NT2/D1 (cell line): ENCODE measurements around the gene GON4L.
A peak's percentile ranks its signal among the peaks of the same experiment; 100 is the strongest.

Experiments used
- DNase-seq: peaks from one replicate; pipeline ENCODE4 v3.0.0-alpha.2; 2011; ENCODE audit warnings: low read depth, low spot score
- H3K27me3 ChIP-seq: 2 replicates; pipeline ENCODE4 v1.6.0; 2011; ENCODE audit warnings: mild to moderate bottlenecking; ENCODE audit not compliant: insufficient read length, insufficient read depth
- H3K36me3 ChIP-seq: 2 replicates; pipeline ENCODE4 v1.6.1; 2011; ENCODE audit warnings: mild to moderate bottlenecking, low read length, mixed read lengths; ENCODE audit not compliant: insufficient read depth, insufficient read length
- H3K4me1 ChIP-seq: 2 replicates; pipeline ENCODE4 v1.5.1; 2011; ENCODE audit not compliant: insufficient read depth, insufficient read length
- H3K4me3 ChIP-seq: 2 replicates; pipeline ENCODE4 v1.5.1; 2011; ENCODE audit warnings: low read depth; ENCODE audit not compliant: insufficient read length
- H3K9ac ChIP-seq: 2 replicates; pipeline ENCODE4 v1.6.0; 2011; ENCODE audit warnings: low read depth; ENCODE audit not compliant: insufficient read length
- H3K9me3 ChIP-seq: 2 replicates; pipeline ENCODE4 v1.5.1; 2011; ENCODE audit warnings: mild to moderate bottlenecking, low read length; ENCODE audit not compliant: insufficient read depth
- SUZ12 ChIP-seq: IDR thresholded peaks from 2 replicates; pipeline ENCODE4 v1.6.1; 2011; ENCODE audit not compliant: insufficient read length, insufficient read depth; ENCODE audit errors: extremely low read depth
- YY1 ChIP-seq: IDR thresholded peaks from 2 replicates; pipeline ENCODE4 v1.6.1; 2011; ENCODE audit not compliant: insufficient read length, insufficient read depth
- ZNF274 ChIP-seq: IDR thresholded peaks from 2 replicates; pipeline ENCODE4 v1.6.1; 2011; ENCODE audit warnings: mild to moderate bottlenecking, low read depth, low read length

The GON4L gene

GRCh38 chr1:155867766-155868165, 10.8 kb upstream of the GON4L start:
- no peaks in the 10 kb centered on the region for H3K4me1 ChIP-seq
- no peaks in the 10 kb centered on the region for H3K36me3 ChIP-seq
- no peak for DNase-seq
- no peak overlapping the region for H3K4me3 ChIP-seq
- no peak overlapping the region for H3K9ac ChIP-seq
- no peaks in the 10 kb centered on the region for H3K9me3 ChIP-seq
- H3K27me3 ChIP-seq = no peaks in the 10 kb centered on the region
- TF ChIP-seq YY1 = no peak
- TF ChIP-seq ZNF274 = no peak
- TF ChIP-seq SUZ12 = no peak

- TF ChIP-seq SUZ12 (no peak), YY1 (no peak), ZNF274 (no peak)
- Histone ChIP-seq H3K9ac (no peak overlapping the region), H3K27me3 (peaks cover 6% of the 10 kb centered on the region), H3K4me3 (no peak overlapping the region), H3K36me3 (no peaks in the 10 kb centered on the region), H3K4me1 (peaks cover 8% of the 10 kb centered on the region), H3K9me3 (no peaks in the 10 kb centered on the region)
- DNase-seq = no peak
These were observed 7.4 kb upstream of the GON4L start for GRCh38 chr1:155864393-155864792.

DNA sequence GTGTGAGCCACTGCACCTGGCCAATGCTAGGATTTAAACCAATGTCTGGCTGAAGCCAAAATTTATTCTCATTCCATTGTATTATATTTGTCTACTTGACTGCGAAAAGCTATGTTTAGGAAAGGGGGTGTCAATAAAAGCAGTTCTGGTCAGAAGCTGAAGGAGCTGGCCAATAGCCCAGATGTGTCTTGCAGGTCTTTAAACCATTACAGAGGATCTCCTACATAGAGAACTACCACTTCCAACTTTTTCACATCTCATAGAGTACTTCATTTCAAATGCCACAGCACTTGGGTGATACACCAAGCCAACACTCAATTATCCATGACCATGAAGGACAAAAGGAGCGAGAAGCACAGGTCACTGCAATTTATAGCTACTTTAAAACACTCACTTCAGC, 4.9 kb upstream of the GON4L start:
- no peak overlapping the region for H3K9ac ChIP-seq
- H3K4me3 ChIP-seq = no peak overlapping the region
- DNase-seq = no peak
- no peaks in the 10 kb centered on the region for H3K9me3 ChIP-seq
- TF ChIP-seq YY1 (no peak), ZNF274 (no peak), SUZ12 (no peak)
- peaks cover 6% of the 10 kb centered on the region for H3K27me3 ChIP-seq
- H3K36me3 ChIP-seq = no peaks in the 10 kb centered on the region
- H3K4me1 ChIP-seq = peaks cover 8% of the 10 kb centered on the region

DNA sequence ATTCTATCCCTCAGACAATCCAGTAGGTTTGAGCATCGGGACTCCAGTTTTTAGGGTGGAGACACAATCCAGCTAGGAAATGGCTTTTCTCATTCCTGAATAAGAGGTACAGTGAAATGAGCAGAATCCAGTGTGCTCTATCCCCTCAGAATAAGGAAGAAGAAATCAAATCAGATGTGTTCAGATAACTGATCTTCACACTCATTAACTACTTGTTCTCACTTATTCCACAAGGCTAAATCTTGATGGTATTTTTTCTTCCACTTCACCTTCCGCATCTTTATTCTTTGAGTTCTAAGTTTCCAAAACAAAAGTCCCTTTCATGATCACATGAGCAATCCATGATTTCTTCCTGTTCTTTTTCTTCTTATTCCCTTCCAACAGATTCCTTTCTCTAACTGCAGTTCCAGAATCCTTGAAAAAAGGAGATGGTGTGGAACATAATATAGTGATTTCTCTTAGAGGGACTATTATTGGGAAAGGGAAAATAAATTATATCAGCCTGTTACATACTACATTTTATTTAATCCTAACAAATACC, 4.0 kb upstream of the GON4L start:
- Histone ChIP-seq H3K4me1 (peaks cover 8% of the 10 kb centered on the region), H3K27me3 (peaks cover 6% of the 10 kb centered on the region), H3K4me3 (peak overlapping the region; percentile 52), H3K9me3 (no peaks in the 10 kb centered on the region), H3K36me3 (no peaks in the 10 kb centered on the region), H3K9ac (peak overlapping the region; percentile 79)
- no peak for TF ChIP-seq ZNF274
- no peak for TF ChIP-seq SUZ12
- no peak for TF ChIP-seq YY1
- no peak for DNase-seq

- peak; percentile 71 for DNase-seq
- H3K9me3 ChIP-seq = no peaks in the 10 kb centered on the region
- no peak for TF ChIP-seq YY1
- no peak for TF ChIP-seq ZNF274
- no peak for TF ChIP-seq SUZ12
- H3K4me3 ChIP-seq = peak overlapping the region; percentile 52
- peaks cover 5% of the 10 kb centered on the region for H3K36me3 ChIP-seq
- H3K4me1 ChIP-seq = peaks cover 8% of the 10 kb centered on the region
- peaks cover 6% of the 10 kb centered on the region for H3K27me3 ChIP-seq
- H3K9ac ChIP-seq = peak overlapping the region; percentile 79
These were observed 3.2 kb upstream of the GON4L start for GRCh38 chr1:155859881-155860871.

- peak; percentile 98 for DNase-seq
- Histone ChIP-seq H3K9me3 (no peaks in the 10 kb centered on the region), H3K4me3 (peak within 1 kb of the TSS; percentile 52), H3K4me1 (peaks cover 8% of the 10 kb centered on the region), H3K27me3 (peaks cover 6% of the 10 kb centered on the region), H3K9ac (peak within 1 kb of the TSS; percentile 79), H3K36me3 (peaks cover 12% of the 10 kb centered on the region)
- TF ChIP-seq ZNF274 (no peak), YY1 (no peak)
These were observed 2.3 kb upstream of the GON4L start, which contains the start of gene SYT11 for GRCh38 chr1:155859234-155859829. Gene SYT11, plus strand, starts transcription at chr1:155859567. Its CDS starts 195 bp downstream, at chr1:155859762.

DNA sequence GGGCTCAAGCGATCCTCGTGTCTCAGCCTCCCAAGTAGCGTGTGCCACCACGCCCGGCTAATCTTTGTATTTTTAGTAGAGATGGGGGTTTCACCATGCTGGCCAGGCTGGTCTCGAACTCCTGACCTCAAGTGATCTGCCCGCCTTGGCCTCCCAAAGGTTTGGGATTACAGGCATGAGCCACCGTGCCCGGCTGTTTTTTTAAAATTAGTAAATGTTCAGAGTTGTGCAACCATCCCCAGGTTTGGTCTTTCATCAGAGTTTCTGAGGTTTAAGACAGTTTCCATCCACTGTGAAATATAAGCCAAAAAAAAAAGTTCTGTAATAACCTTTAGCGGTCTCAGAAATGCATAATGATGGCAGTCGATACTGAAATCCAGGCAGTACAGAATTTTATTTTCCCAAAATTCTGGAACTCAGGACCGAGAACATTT, 1.8 kb upstream of the GON4L start:
- no peak for DNase-seq
- peaks cover 8% of the 10 kb centered on the region for H3K4me1 ChIP-seq
- TF ChIP-seq ZNF274 (no peak), YY1 (no peak), SUZ12 (no peak)
- H3K9me3 ChIP-seq = no peaks in the 10 kb centered on the region
- peaks cover 17% of the 10 kb centered on the region for H3K36me3 ChIP-seq
- peak overlapping the region; percentile 38 for H3K4me3 ChIP-seq
- H3K27me3 ChIP-seq = peaks cover 6% of the 10 kb centered on the region
- peak overlapping the region; percentile 73 for H3K9ac ChIP-seq
